Endothelial cell of umbilical vein (primary cell): ENCODE results near the gene DIRAS3. TPM values are rescaled to one million over a fixed set of nuclear protein-coding genes. Genes with fewer than 3 reads are reported as not detected.

ENCODE experiments used
- BruUV-seq: library from RNA; stranded (reverse); fragments of 400-500 nt; replicated peaks from 2 replicates; lab custom pipeline; 2021; lab: Mats Ljungman, UMichigan
- CTCF ChIA-PET: fragments of 300-600, 350-600 bp; sonication (Branson Sonifier 250); formaldehyde crosslinking; loops from one replicate; lab custom pipeline; 2021; ENCODE audit warnings: antibody characterized with exemption, inconsistent platforms; lab: Charles Lee
- POLR2A ChIA-PET: fragments of 300-600, 350-600 bp; sonication (Branson Sonifier 250); formaldehyde crosslinking; loops from one replicate; lab custom pipeline; 2021; ENCODE audit warnings: antibody characterized with exemption, inconsistent platforms; lab: Charles Lee
- DNase-seq: peaks from one replicate; pipeline ENCODE4 v3.0.0-alpha.2; 2011; ENCODE audit warnings: low read depth, low spot score
- FAIRE-seq: peaks from 2 replicates; lab custom pipeline; 2011; peaks lifted over from hg19 to GRCh38; lab: Jason Lieb, UNC
- H2AFZ ChIP-seq: 2 replicates; pipeline ENCODE4 v1.6.0; 2012; ENCODE audit warnings: low read depth, low read length, control low read depth, inconsistent platforms
- H3K27ac ChIP-seq: 2 replicates; pipeline ENCODE4 v1.5.1; 2011; ENCODE audit warnings: low read depth, mild to moderate bottlenecking, control low read depth, low read length, moderate library complexity; ENCODE audit not compliant: insufficient read depth
- H3K27me3 ChIP-seq, 2 experiments: 2 replicates each; pipeline versions ENCODE4 v1.6.0 to v1.6.1; 2011; ENCODE audit warnings: low read length in 2 of 2, mixed read lengths in 1 of 2; ENCODE audit not compliant: control insufficient read depth in 2 of 2, insufficient read depth in 2 of 2
- H3K36me3 ChIP-seq, 2 experiments: 2 replicates in 1 of 2; 3 replicates in 1 of 2; pipeline ENCODE4 v1.5.1; 2011; ENCODE audit warnings: low read length in 2 of 2, mild to moderate bottlenecking in 1 of 2, moderate library complexity in 1 of 2; ENCODE audit not compliant: control insufficient read depth in 2 of 2, insufficient read depth in 2 of 2; ENCODE audit errors: extremely low read depth in 1 of 2
- H3K4me1 ChIP-seq: 3 replicates; pipeline ENCODE4 v1.5.1; 2011; ENCODE audit warnings: mild to moderate bottlenecking, low read length; ENCODE audit not compliant: control insufficient read depth, insufficient read depth; ENCODE audit errors: extremely low read depth
- H3K4me2 ChIP-seq: 2 replicates; pipeline ENCODE4 v1.6.1; 2011; ENCODE audit warnings: low read length, control low read depth, mixed read lengths; ENCODE audit not compliant: insufficient read depth
- H3K4me3 ChIP-seq, 3 experiments: fragments of 200-600 bp in 1 of 3; sonication (generic), shearing (Covaris generic) in 1 of 3; replicated peaks in 1 of 3; 2 replicates each; pipeline ENCODE4 v1.5.1; 2011 to 2016; ENCODE audit warnings: control low read depth in 3 of 3, low read length in 3 of 3, mild to moderate bottlenecking in 2 of 3, inconsistent platforms in 1 of 3, low read depth in 1 of 3, moderate library complexity in 1 of 3; ENCODE audit not compliant: insufficient read depth in 1 of 3
- H3K79me2 ChIP-seq: 2 replicates; pipeline ENCODE4 v1.6.0; 2012; ENCODE audit warnings: low read length, inconsistent platforms; ENCODE audit not compliant: control insufficient read depth, insufficient read depth
- H3K9ac ChIP-seq: replicated peaks from 2 replicates; pipeline ENCODE3; 2011; ENCODE audit warnings: low read length, control low read depth; ENCODE audit not compliant: insufficient read depth; ENCODE audit errors: extremely low read depth
- H3K9me1 ChIP-seq: replicated peaks from 3 replicates; pipeline ENCODE4 v1.6.0; 2011; ENCODE audit warnings: mild to moderate bottlenecking, low read length; ENCODE audit not compliant: control insufficient read depth, insufficient read depth; ENCODE audit errors: extremely low read depth
- H3K9me3 ChIP-seq: replicated peaks from 2 replicates; pipeline ENCODE4 v1.5.1; 2012; ENCODE audit warnings: low read length, inconsistent platforms; ENCODE audit not compliant: control insufficient read depth, insufficient read depth
- H4K20me1 ChIP-seq: replicated peaks from 2 replicates; pipeline ENCODE3; 2011; ENCODE audit warnings: mild to moderate bottlenecking, low read length; ENCODE audit not compliant: control insufficient read depth, insufficient read depth; ENCODE audit errors: extremely low read depth
- CTCF ChIP-seq, 2 donors: IDR thresholded peaks; 1 replicate in 1 of 2; 2 replicates in 1 of 2; pipeline ENCODE4 v1.5.1; 2011; ENCODE audit warnings: low read length in 2 of 2, mild to moderate bottlenecking in 2 of 2, moderate library complexity in 2 of 2, control low read depth in 1 of 2, inconsistent platforms in 1 of 2, low read depth in 1 of 2; ENCODE audit not compliant: insufficient read depth in 1 of 2; ENCODE audit errors: extremely low read depth in 1 of 2
- EZH2 ChIP-seq: IDR thresholded peaks from 2 replicates; pipeline ENCODE4 v1.6.1; 2012; ENCODE audit warnings: borderline replicate concordance, low read depth, mild to moderate bottlenecking, moderate library complexity, low read length, inconsistent platforms; ENCODE audit not compliant: severe bottlenecking
- FOS ChIP-seq: IDR thresholded peaks from 2 replicates; pipeline ENCODE4 v1.6.1; 2011; ENCODE audit warnings: mild to moderate bottlenecking, low read length, moderate library complexity, borderline replicate concordance; ENCODE audit not compliant: insufficient read depth
- GATA2 ChIP-seq: IDR thresholded peaks from 2 replicates; pipeline ENCODE4 v1.7.0; 2011; ENCODE audit warnings: low read depth, mild to moderate bottlenecking, moderate library complexity, mixed read lengths, low read length; ENCODE audit not compliant: insufficient read length, insufficient read depth
- JUN ChIP-seq: IDR thresholded peaks from 2 replicates; pipeline ENCODE4 v1.6.1; 2011; ENCODE audit warnings: borderline replicate concordance, low read depth; ENCODE audit not compliant: insufficient read length, insufficient read depth
- MAX ChIP-seq: IDR thresholded peaks from 2 replicates; pipeline ENCODE4 v1.6.1; 2011; ENCODE audit not compliant: insufficient read depth, insufficient read length
- MYC ChIP-seq: IDR thresholded peaks from one replicate; pipeline ENCODE4 v1.6.1; 2011; ENCODE audit warnings: mild to moderate bottlenecking, low read depth, low read length
- POLR2A ChIP-seq: IDR thresholded peaks from 2 replicates; pipeline ENCODE4 v1.6.1; 2012; ENCODE audit warnings: low read depth, mild to moderate bottlenecking, control low read depth, low read length
- POLR2AphosphoS5 ChIP-seq: IDR thresholded peaks from 2 replicates; pipeline ENCODE4 v1.6.1; 2012; ENCODE audit warnings: low read depth, mild to moderate bottlenecking, control low read depth, low read length, moderate library complexity; ENCODE audit not compliant: insufficient read depth
- dilution Hi-C: fragments of 300-500 bp; cut with MboI; formaldehyde crosslinking; loops from one replicate; pipeline ENCODE4 v1.15.0; 2019; ENCODE audit warnings: low sequenced_read_pairs; ENCODE audit not compliant: extremely low pct_ligation_motif_present
- intact Hi-C: fragments of 100-400 bp; cut with micrococcal nuclease; formaldehyde crosslinking; loops from one replicate; pipeline ENCODE4 v1.10.0; 2022
- polyA plus RNA-seq, 4 experiments: library from polyadenylated mRNA; depleted of rRNA in 3 of 4; stranded (reverse) in 3 of 4; unstranded in 1 of 4; fragments of >200 nt; gene quantifications; 2 replicates each; pipeline versions ENCODE4 v1.2.1 to v1.2.3, GENCODE V29; 2011 to 2012; ENCODE audit warnings: missing spikeins in 1 of 4
- total RNA-seq: library from RNA; stranded (reverse); gene quantifications from 2 replicates; pipeline ENCODE4 v1.2.3, GENCODE V29; 2021

The DIRAS3 gene
- total and polyA plus RNA-seq, 2 donors (not counting 3 experiments of a cell fraction or from before 2014, with no cell fraction given): 1.2 to 7.6 TPM

GRCh38 chr1:68083686-68084085, 33.3 kb upstream of the DIRAS3 start:
- H4K20me1 ChIP-seq: no peaks in the 10 kb centered on the region
- ChIA-PET CTCF (no interaction called here), POLR2A (no interaction called here)
- no peaks in the 10 kb centered on the region for H3K9me1 ChIP-seq
- no peak overlapping the region for H3K27ac ChIP-seq
- no peak overlapping the region for H3K4me2 ChIP-seq
- no peak for TF ChIP-seq POLR2A
- H3K9ac ChIP-seq: no peak overlapping the region
- H3K36me3 ChIP-seq: no peaks in the 10 kb centered on the region
- no TSS peak for BruUV-seq
- no peaks in the 10 kb centered on the region for H3K4me1 ChIP-seq
- intact Hi-C loops: no loop called here
- no peaks in the 10 kb centered on the region for H3K79me2 ChIP-seq
- no peaks in the 10 kb centered on the region for H3K9me3 ChIP-seq
- no peak overlapping the region for H2AFZ ChIP-seq
- DNase-seq: no peak
- dilution Hi-C loops: no loop called here
- H3K4me3 ChIP-seq: no peak overlapping the region
- no peak for FAIRE-seq
- no peaks in the 10 kb centered on the region for H3K27me3 ChIP-seq

- Histone ChIP-seq H3K4me2 (no peak overlapping the region), H3K4me1 (no peaks in the 10 kb centered on the region), H2AFZ (no peak overlapping the region), H3K27ac (no peak overlapping the region), H3K9me3 (no peaks in the 10 kb centered on the region), H3K4me3 (no peak overlapping the region), H3K36me3 (no peaks in the 10 kb centered on the region), H4K20me1 (no peaks in the 10 kb centered on the region), H3K79me2 (no peaks in the 10 kb centered on the region), H3K9me1 (no peaks in the 10 kb centered on the region), H3K27me3 (no peaks in the 10 kb centered on the region), H3K9ac (no peak overlapping the region)
- TF ChIP-seq POLR2A (no peak), POLR2AphosphoS5 (no peak), JUN (no peak), CTCF (IDR thresholded peaks at IDR 0.05; ENCODE audit: extremely low read depth in 1 of 2, insufficient read depth in 1 of 2, low read depth in 1 of 2, low read length in 2 of 2) (no peak), MAX (no peak), GATA2 (no peak), EZH2 (no peak), FOS (no peak), MYC (no peak)
- dilution Hi-C loops (no loop called here), intact Hi-C loops (no loop called here)
- no peak for FAIRE-seq
- no TSS peak for BruUV-seq
- CTCF ChIA-PET: interaction anchor here (1.0 kb wide), 1 partner anchor 12 kb away, joined by 4 read pairs; no protein-coding TSS in a partner anchor
- POLR2A ChIA-PET: no interaction called here
- no peak for DNase-seq
Observed at GRCh38 chr1:68081775-68082283, 31.4 kb upstream of the DIRAS3 start.
